Esophagus muscularis mucosa (tissue), 4 donors: Measurements from ENCODE around the gene VSIG10L. TPM values are rescaled to one million over a fixed set of nuclear protein-coding genes. Genes with fewer than 3 reads are reported as not detected.

ENCODE experiments used
- DNase-seq: peaks from one replicate; pipeline ENCODE4 v3.0.0-alpha.2; 2017; ENCODE audit errors: extremely low spot score
- H3K27ac ChIP-seq, 4 donors: fragments of 200-600 bp; sonication (generic); replicated peaks in 1 of 4; 1 replicate in 3 of 4; 2 replicates in 1 of 4; pipeline ENCODE4 v1.5.1; 2016 to 2019; ENCODE audit warnings: mild to moderate bottlenecking in 1 of 4
- H3K27me3 ChIP-seq, 4 donors: fragments of 200-600 bp; sonication (generic); one replicate each; pipeline versions ENCODE4 v1.5.1 to v1.6.0; 2016 to 2019
- H3K36me3 ChIP-seq, 4 donors: fragments of 200-600 bp; sonication (generic); one replicate each; pipeline ENCODE4 v1.5.1; 2016 to 2019
- H3K4me1 ChIP-seq, 4 donors: fragments of 200-600 bp; sonication (generic); one replicate each; pipeline ENCODE4 v1.5.1; 2016 to 2019
- H3K4me3 ChIP-seq, 4 donors: fragments of 200-600 bp; sonication (generic); 1 replicate in 2 of 4; 2 replicates in 2 of 4; pipeline ENCODE4 v1.5.1; 2016 to 2019; ENCODE audit warnings: mild to moderate bottlenecking in 4 of 4, moderate library complexity in 1 of 4
- H3K9me3 ChIP-seq, 4 donors: fragments of 200-600 bp; sonication (generic); 1 replicate in 3 of 4; 2 replicates in 1 of 4; pipeline ENCODE4 v1.5.1; 2016 to 2019
- EP300 ChIP-seq: sonication (generic); formaldehyde crosslinking; IDR thresholded peaks from one replicate; pipeline ENCODE4 v1.6.1; 2017; ENCODE audit warnings: antibody characterized with exemption
- POLR2A ChIP-seq: fragments of 450-650 bp; IDR thresholded peaks from one replicate; pipeline ENCODE4 v1.6.1; 2017; ENCODE audit warnings: antibody characterized with exemption, moderate library complexity, mild to moderate bottlenecking, low read depth
- POLR2AphosphoS5 ChIP-seq, 2 donors: sonication (generic); formaldehyde crosslinking; IDR thresholded peaks; one replicate each; pipeline ENCODE4 v1.6.1; 2017; ENCODE audit warnings: antibody characterized with exemption in 2 of 2
- WGBS: methylation state at CpG from one replicate; pipeline ENCODE4 v1.1.5; 2018; 5-methylcytosine and 5-hydroxymethylcytosine counted together
- intact Hi-C: fragments of 100-400 bp; cut with DNase I; formaldehyde crosslinking; loops from one replicate; pipeline ENCODE4 v1.15.1; 2023
- total RNA-seq, 4 donors: library from RNA; depleted of rRNA; stranded (reverse); fragments of >200 nt; gene quantifications; one replicate each; pipeline versions ENCODE4 v1.1.0 to v1.2.1, GENCODE V29; 2016
- TF ChIP-seq, protein P1 (sequence below), 3 experiments: fragments of 200-600 bp in 2 of 3; fragments of 450-650 bp in 1 of 3; sonication (generic) in 2 of 3; IDR thresholded peaks; one replicate each; pipeline ENCODE4 v1.5.1; 2017 to 2019; ENCODE audit warnings: antibody characterized with exemption in 3 of 3, mild to moderate bottlenecking in 2 of 3, moderate library complexity in 1 of 3

The VSIG10L gene
- total RNA-seq, 4 donors from 2014 or later: 1.3 to 3.4 (median 2.2) TPM

DNA sequence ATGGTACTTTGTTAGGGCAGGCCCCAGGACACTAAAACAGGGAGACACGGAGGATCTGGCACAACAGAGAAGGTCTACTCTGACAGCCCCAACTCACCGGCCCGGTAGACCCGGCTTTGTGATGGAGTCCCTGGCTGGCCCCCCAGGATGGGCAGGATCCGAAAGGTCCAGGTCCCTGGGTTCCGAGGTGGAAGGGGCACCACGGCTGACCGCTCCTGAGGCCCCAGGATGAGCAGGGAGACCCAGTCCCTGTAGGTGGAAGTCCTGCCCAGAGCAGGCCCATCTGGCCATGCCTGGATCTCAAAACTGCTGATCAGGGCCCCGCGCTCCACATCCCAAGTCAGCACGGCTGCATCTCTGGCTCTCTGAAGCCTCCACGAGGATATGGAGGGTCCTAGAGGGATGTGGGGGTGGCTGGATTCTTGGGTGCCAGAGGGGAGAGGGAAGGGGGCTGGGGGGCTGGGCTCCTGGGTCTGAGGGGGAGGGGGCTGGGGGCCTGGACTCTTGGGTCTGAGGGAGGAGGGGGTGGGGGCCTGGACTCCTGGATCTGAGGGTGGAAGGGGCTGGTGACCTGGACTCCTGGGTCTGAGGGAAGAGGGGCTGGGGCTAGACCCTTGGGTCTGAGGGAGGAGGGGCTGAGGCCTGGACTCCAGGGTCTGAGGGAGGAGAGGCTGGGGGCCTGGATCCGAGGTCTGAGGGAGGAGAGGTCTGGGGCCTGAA, 4.6 kb downstream of the VSIG10L start:
- TF ChIP-seq, protein P1, sequence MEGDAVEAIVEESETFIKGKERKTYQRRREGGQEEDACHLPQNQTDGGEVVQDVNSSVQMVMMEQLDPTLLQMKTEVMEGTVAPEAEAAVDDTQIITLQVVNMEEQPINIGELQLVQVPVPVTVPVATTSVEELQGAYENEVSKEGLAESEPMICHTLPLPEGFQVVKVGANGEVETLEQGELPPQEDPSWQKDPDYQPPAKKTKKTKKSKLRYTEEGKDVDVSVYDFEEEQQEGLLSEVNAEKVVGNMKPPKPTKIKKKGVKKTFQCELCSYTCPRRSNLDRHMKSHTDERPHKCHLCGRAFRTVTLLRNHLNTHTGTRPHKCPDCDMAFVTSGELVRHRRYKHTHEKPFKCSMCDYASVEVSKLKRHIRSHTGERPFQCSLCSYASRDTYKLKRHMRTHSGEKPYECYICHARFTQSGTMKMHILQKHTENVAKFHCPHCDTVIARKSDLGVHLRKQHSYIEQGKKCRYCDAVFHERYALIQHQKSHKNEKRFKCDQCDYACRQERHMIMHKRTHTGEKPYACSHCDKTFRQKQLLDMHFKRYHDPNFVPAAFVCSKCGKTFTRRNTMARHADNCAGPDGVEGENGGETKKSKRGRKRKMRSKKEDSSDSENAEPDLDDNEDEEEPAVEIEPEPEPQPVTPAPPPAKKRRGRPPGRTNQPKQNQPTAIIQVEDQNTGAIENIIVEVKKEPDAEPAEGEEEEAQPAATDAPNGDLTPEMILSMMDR (IDR thresholded peaks at IDR 0.05): no peak
- TF ChIP-seq EP300 (no peak), POLR2AphosphoS5 (IDR thresholded peaks at IDR 0.05) (no peak), POLR2A (no peak)
- Histone ChIP-seq H3K9me3 (no peaks in the 10 kb centered on the region), H3K4me1 (peaks cover 6 to 36% (median 24%) of the 10 kb centered on the region in 4 donors), H3K36me3 (peaks cover 0 to 5% (median under 1%) of the 10 kb centered on the region in 4 donors), H3K27ac (no peak overlapping the region), H3K27me3 (peaks cover 0 to 5% (median 0%) of the 10 kb centered on the region in 4 donors), H3K4me3 (no peak overlapping the region)
- 89% methylated on average over 5 of the region's 13 CpGs for WGBS
- intact Hi-C loops: loop anchor here (5.0 to 10.0 kb wide), 2 partner anchors 70 to 318 kb away; no protein-coding TSS in a partner anchor
- DNase-seq: no peak

DNA sequence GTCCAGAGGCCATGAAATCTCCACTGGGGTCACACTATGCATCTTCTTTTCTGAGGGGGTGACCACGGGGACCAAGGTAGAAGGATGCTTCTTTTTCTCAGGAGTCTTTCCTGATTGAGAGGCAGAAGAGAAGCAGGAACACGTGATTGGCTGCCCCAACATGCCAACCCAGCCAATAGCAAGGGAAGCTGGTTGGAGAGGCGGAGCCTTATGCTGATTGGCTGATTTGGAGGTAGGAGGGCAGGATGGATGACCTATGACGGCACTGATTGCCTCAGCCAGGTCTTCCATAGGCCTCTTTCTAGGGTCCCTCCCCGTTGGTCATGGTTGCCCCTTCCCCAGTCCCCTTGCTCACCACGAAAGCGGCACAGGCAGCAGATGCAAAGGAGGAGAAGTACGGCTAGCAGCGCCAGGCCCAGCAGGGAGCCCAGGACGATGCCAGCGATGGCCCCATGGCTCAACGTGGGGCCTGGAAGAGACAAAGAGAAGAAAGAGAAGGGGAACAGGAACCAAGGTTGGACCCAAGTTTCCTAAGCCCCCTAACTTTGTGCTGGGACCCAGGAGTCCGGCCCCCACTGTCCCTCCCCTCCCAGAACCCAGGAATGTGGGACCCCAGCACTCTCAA, 8.0 kb downstream of the VSIG10L start:
- no peak overlapping the region for H3K27ac ChIP-seq
- no peak overlapping the region for H3K4me3 ChIP-seq
- intact Hi-C loops: loop anchor here (10.0 kb wide), 1 partner anchor 321 kb away; no protein-coding TSS in a partner anchor
- peaks cover 0 to 36% (median 3%) of the 10 kb centered on the region in 4 donors for H3K27me3 ChIP-seq
- TF ChIP-seq POLR2AphosphoS5 (IDR thresholded peaks at IDR 0.05): no peak
- TF ChIP-seq POLR2A: no peak
- TF ChIP-seq, protein P1 (IDR thresholded peaks at IDR 0.05): no peak
- TF ChIP-seq EP300: no peak
- H3K9me3 ChIP-seq: no peaks in the 10 kb centered on the region
- H3K4me1 ChIP-seq: peaks cover 3 to 8% (median 6%) of the 10 kb centered on the region in 4 donors
- WGBS: 86% methylated on average over 11 of the region's 13 CpGs
- peaks cover 0 to 22% (median 12%) of the 10 kb centered on the region in 4 donors for H3K36me3 ChIP-seq
- no peak for DNase-seq

DNA sequence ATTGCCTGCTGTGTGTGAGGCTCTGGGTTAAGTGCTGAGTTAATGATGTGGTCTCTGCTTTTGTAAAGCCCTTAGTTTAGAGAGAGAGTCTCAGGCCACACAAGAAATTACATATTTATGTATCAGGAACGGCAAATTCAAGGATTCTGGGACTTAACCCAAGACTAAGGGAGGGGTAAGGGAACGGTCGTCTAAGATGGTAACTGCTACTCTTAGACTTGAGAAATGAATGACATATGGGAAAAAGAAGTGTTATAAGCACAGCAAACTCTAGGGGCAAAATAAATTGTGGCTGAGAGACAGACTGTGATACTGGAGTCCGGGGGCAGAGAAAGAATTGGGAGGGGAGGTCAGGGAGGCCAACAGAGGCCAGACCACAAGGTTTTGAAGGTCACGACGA, 10.2 kb downstream of the VSIG10L start:
- peaks cover 7 to 15% (median 11%) of the 10 kb centered on the region in 4 donors for H3K4me1 ChIP-seq

DNA sequence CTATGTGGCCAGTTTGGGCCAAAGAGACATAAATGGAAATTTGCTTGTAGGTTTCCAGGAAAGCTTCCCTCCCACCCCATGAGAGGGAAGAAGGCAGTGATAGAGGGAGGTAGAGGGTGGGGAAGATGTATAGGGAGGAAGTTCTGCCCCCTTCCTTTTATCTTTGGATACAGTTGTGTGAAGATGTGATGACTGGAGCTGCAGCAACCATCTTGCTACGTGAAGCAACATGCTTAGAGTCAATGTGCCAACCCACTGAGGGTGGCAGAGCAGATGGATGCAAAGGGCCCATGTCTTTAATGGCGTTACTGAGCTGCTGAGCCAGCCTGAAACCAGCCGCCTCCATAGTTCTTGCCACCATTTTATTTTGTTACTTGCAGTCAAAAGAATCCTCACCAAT, 10.7 kb downstream of the VSIG10L start:
- no peak overlapping the region for H3K4me3 ChIP-seq
- DNase-seq: no peak
- H3K27me3 ChIP-seq: peaks cover 5 to 63% (median 29%) of the 10 kb centered on the region in 4 donors
- peaks cover 7 to 15% (median 11%) of the 10 kb centered on the region in 4 donors for H3K4me1 ChIP-seq
- H3K27ac ChIP-seq: no peak overlapping the region
- H3K36me3 ChIP-seq: peaks cover 0 to 22% (median 12%) of the 10 kb centered on the region in 4 donors
- TF ChIP-seq POLR2A (no peak), EP300 (no peak), POLR2AphosphoS5 (IDR thresholded peaks at IDR 0.05) (no peak)
- TF ChIP-seq, protein P1 (IDR thresholded peaks at IDR 0.05): no peak
- intact Hi-C loops: loop anchor here (10.0 kb wide), 1 partner anchor 324 kb away; no protein-coding TSS in a partner anchor
- no peaks in the 10 kb centered on the region for H3K9me3 ChIP-seq
- WGBS: 85% methylated on average over 3 of the region's 3 CpGs

More for the DNA sequence above, 10.2 kb downstream of the VSIG10L start:
- peaks cover 0 to 22% (median 12%) of the 10 kb centered on the region in 4 donors for H3K36me3 ChIP-seq
- no peak overlapping the region for H3K4me3 ChIP-seq
- WGBS: 90% methylated on average over 6 of the region's 6 CpGs
- DNase-seq: no peak
- no peak for TF ChIP-seq EP300
- TF ChIP-seq, protein P1 (IDR thresholded peaks at IDR 0.05): no peak
- no peak for TF ChIP-seq POLR2A
- TF ChIP-seq POLR2AphosphoS5 (IDR thresholded peaks at IDR 0.05): no peak
- peaks cover 5 to 58% (median 24%) of the 10 kb centered on the region in 4 donors for H3K27me3 ChIP-seq
- no peak overlapping the region for H3K27ac ChIP-seq
- H3K9me3 ChIP-seq: no peaks in the 10 kb centered on the region
- intact Hi-C loops: loop anchor here (10.0 kb wide), 1 partner anchor 323 kb away; no protein-coding TSS in a partner anchor
